Fibroblast of mammary gland (primary cell): ENCODE data around the gene KSR1.
A peak's percentile ranks its signal among the peaks of the same experiment; 100 is the strongest.

Source experiments
- DNase-seq: peaks from one replicate; pipeline ENCODE4 v3.0.0-alpha.2; 2010; ENCODE audit warnings: low read depth
- H3K4me3 ChIP-seq: 2 replicates; pipeline ENCODE4 v1.5.1; 2011; ENCODE audit warnings: low read depth, mild to moderate bottlenecking, low read length, moderate library complexity; ENCODE audit not compliant: control insufficient read depth
- TF ChIP-seq, protein P1 (sequence below): conservative IDR thresholded peaks from 2 replicates; pipeline ENCODE4 v1.5.1; 2011; ENCODE audit warnings: low read depth, low read length, inconsistent platforms; ENCODE audit not compliant: control insufficient read depth, insufficient read depth

Gene KSR1

DNA sequence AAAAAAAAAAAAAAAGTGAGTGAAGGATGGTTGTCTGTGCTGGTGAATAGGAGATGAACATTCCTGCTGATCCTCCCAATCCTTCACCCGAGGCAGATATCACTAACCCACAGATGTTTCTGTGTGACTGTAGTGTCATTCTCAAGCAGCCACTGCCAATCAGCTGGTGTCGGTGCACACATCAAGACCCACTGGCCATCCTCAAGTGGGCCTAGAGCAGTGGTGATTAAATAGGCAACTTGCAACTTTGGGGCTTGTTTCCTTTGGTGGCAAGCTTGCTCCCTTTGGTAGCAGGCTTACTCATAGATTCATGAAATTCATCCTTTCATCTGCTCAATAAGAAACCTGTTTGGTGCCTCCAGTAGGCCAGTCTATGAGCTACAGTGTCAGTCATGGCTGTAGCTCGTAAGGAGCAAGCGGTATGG is 123.7 kb downstream of the KSR1 start:
- H3K4me3 ChIP-seq, result no peak overlapping the region
- DNase-seq, result no peak
- TF ChIP-seq, protein P1, sequence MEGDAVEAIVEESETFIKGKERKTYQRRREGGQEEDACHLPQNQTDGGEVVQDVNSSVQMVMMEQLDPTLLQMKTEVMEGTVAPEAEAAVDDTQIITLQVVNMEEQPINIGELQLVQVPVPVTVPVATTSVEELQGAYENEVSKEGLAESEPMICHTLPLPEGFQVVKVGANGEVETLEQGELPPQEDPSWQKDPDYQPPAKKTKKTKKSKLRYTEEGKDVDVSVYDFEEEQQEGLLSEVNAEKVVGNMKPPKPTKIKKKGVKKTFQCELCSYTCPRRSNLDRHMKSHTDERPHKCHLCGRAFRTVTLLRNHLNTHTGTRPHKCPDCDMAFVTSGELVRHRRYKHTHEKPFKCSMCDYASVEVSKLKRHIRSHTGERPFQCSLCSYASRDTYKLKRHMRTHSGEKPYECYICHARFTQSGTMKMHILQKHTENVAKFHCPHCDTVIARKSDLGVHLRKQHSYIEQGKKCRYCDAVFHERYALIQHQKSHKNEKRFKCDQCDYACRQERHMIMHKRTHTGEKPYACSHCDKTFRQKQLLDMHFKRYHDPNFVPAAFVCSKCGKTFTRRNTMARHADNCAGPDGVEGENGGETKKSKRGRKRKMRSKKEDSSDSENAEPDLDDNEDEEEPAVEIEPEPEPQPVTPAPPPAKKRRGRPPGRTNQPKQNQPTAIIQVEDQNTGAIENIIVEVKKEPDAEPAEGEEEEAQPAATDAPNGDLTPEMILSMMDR, result no peak

DNA sequence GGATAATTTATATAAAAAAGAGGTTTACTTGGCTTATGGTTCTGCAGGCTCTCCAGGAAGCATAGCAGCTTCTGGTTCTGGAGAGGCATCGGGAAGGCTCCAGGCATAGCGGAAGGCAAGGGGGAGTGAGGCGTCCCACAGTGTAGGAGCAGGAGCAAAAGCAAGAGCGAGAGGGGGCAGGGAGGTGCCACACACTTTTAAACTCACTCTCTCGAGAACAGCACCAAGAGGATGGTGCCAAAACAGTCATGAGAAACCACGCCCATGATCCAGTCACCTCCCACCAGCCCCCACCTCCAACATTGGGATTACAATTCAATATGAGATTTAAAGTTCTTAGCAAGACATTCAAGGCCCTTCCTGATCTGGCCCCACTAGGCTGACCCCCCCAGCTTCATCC is 124.8 kb downstream of the KSR1 start:
- DNase-seq, result no peak
- TF ChIP-seq, protein P1, result no peak

GRCh38 chr17:27582696-27583095 is 126.4 kb downstream of the KSR1 start:
- H3K4me3 ChIP-seq, result no peak overlapping the region
- TF ChIP-seq, protein P1, result no peak
- DNase-seq, result no peak

More for the DNA sequence above, 124.8 kb downstream of the KSR1 start:
- no peak overlapping the region for H3K4me3 ChIP-seq

- no peak for DNase-seq
- no peak overlapping the region for H3K4me3 ChIP-seq
- TF ChIP-seq, protein P1, result no peak
Observed at GRCh38 chr17:27585153-27585681, 129.0 kb downstream of the KSR1 start.

DNA sequence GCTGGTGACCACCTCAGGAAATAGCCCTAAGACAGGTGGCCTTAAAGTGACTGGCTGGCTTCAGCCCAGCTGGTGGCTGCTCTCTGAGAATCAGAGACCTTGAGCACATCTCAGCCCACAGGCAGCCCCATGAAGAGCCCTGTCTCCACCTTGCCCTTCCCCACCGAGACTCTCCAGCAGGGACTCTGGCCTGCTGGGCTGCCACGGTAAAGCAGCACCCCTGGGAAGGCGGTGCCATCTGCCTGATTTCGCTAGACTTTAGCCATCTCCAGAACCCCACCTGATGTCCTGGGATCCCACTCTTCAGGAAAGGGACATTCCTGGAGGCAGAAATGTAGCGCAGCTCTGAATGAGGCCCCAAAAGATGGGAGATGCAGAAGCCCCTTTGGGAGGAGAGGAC is 129.5 kb downstream of the KSR1 start:
- no peak for DNase-seq
- TF ChIP-seq, protein P1, result no peak
- no peak overlapping the region for H3K4me3 ChIP-seq

DNA sequence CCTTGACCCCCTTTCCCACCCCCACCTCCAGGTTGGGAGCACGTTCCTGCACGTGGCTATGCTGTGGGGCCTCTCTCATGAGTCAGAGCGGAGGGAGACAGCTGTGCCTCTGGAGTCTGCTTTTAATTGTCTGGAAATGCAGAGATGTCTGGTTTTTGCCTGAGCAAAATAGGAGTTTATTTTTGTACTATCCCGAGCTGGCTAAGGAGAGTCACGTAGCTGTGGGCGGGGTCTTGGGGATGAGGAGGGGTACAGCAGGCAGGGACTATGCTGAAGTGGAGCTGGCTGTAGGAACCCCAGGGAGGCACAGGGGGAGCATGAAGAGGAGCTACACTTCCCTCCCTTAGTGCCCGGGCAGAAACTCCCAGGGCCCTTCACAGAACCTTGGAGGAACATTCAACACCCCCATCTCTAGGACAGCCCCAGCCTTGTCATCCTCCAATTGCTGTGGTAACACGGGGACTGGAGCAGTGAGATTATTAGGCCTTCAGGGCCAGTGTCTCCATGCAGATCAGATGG is 130.0 kb downstream of the KSR1 start:
- H3K4me3 ChIP-seq, result no peak overlapping the region
- DNase-seq, result peak; percentile 56
- TF ChIP-seq, protein P1, result no peak

GRCh38 chr17:27588354-27588753 is 132.1 kb downstream of the KSR1 start:
- DNase-seq, result no peak
- no peak overlapping the region for H3K4me3 ChIP-seq
- TF ChIP-seq, protein P1, result no peak
